GM12873 (cell line): ENCODE measurements around the gene HNMT.

Experiments
- CTCF ChIP-seq: IDR thresholded peaks from 2 replicates; pipeline ENCODE4 v1.5.1; 2012; ENCODE audit warnings: low read depth, mild to moderate bottlenecking, moderate library complexity, low read length, control low read depth; ENCODE audit not compliant: insufficient read depth; ENCODE audit errors: missing control alignments

HNMT gene

GRCh38 chr2:137964066-137964858 is at the start of gene HNMT:
Gene HNMT (plus strand): TSS chr2:137964473. CDS start chr2:137964492, 19 bp downstream.
- no peak for TF ChIP-seq CTCF

GRCh38 chr2:137921105-137921880 is 43.0 kb upstream of the HNMT start:
- TF ChIP-seq CTCF = no peak

GRCh38 chr2:137924019-137924418 is 40.3 kb upstream of the HNMT start:
- no peak for TF ChIP-seq CTCF

- TF ChIP-seq CTCF = no peak
Observed at GRCh38 chr2:137925599-137925998, 38.7 kb upstream of the HNMT start.

- TF ChIP-seq CTCF = no peak
Observed at GRCh38 chr2:137927846-137928245, 36.4 kb upstream of the HNMT start.

GRCh38 chr2:137928547-137929518 is 35.4 kb upstream of the HNMT start:
- no peak for TF ChIP-seq CTCF
